Astrocyte (in vitro differentiated cells and primary cell): ENCODE data around the gene CCDC195. TPM values are rescaled to one million over a fixed set of nuclear protein-coding genes. Genes with fewer than 3 reads are reported as not detected.

Experiments
- DNase-seq: peaks from one replicate; pipeline ENCODE4 v3.0.0-alpha.2; 2010; ENCODE audit warnings: low read depth
- FAIRE-seq: peaks from 2 replicates; lab custom pipeline; 2011; peaks lifted over from hg19 to GRCh38; lab: Jason Lieb, UNC
- H2AFZ ChIP-seq: 2 replicates; pipeline ENCODE4 v1.6.0; 2012; ENCODE audit warnings: low read depth, low read length, inconsistent platforms
- H3K27ac ChIP-seq: 2 replicates; pipeline ENCODE4 v1.5.1; 2011; ENCODE audit warnings: low read depth, low read length, inconsistent platforms
- H3K27me3 ChIP-seq: 2 replicates; pipeline ENCODE4 v1.6.0; 2011; ENCODE audit warnings: low read length, inconsistent platforms; ENCODE audit not compliant: insufficient read depth
- H3K36me3 ChIP-seq: 2 replicates; pipeline ENCODE4 v1.5.1; 2011; ENCODE audit warnings: low read length, inconsistent platforms; ENCODE audit not compliant: insufficient read depth
- H3K4me1 ChIP-seq: 2 replicates; pipeline ENCODE4 v1.5.1; 2011; ENCODE audit warnings: low read length, inconsistent platforms; ENCODE audit not compliant: insufficient read depth
- H3K4me2 ChIP-seq: 2 replicates; pipeline ENCODE4 v1.6.0; 2012; ENCODE audit warnings: low read length, inconsistent platforms
- H3K4me3 ChIP-seq: 2 replicates; pipeline ENCODE4 v1.5.1; 2011; ENCODE audit warnings: low read depth, mild to moderate bottlenecking, low read length, inconsistent platforms; ENCODE audit not compliant: insufficient read depth
- H3K79me2 ChIP-seq: 2 replicates; pipeline ENCODE4 v1.6.0; 2012; ENCODE audit warnings: mild to moderate bottlenecking, low read length, inconsistent platforms; ENCODE audit not compliant: insufficient read depth
- H3K9ac ChIP-seq: 2 replicates; pipeline ENCODE4 v1.6.0; 2012; ENCODE audit warnings: mild to moderate bottlenecking, low read length, inconsistent platforms
- H3K9me3 ChIP-seq: 2 replicates; pipeline ENCODE4 v1.5.1; 2012; ENCODE audit warnings: low read depth, mild to moderate bottlenecking, low read length, inconsistent platforms; ENCODE audit not compliant: insufficient read depth
- H4K20me1 ChIP-seq: 2 replicates; pipeline ENCODE4 v1.6.0; 2012; ENCODE audit warnings: low read length, inconsistent platforms; ENCODE audit not compliant: insufficient read depth
- H3K27ac Mint-ChIP-seq: one replicate; pipeline ENCODE4 v1.8.0; 2021; ENCODE audit warnings: mild to moderate bottlenecking, mixed read lengths; ENCODE audit not compliant: unreplicated experiment
- H3K27me3 Mint-ChIP-seq: one replicate; pipeline ENCODE4 v1.8.0; 2021; ENCODE audit warnings: low read depth, mixed read lengths; ENCODE audit not compliant: unreplicated experiment
- H3K36me3 Mint-ChIP-seq: one replicate; pipeline ENCODE4 v1.8.0; 2021; ENCODE audit warnings: low read depth, mixed read lengths; ENCODE audit not compliant: unreplicated experiment
- H3K4me1 Mint-ChIP-seq: one replicate; pipeline ENCODE4 v1.8.0; 2021; ENCODE audit warnings: low read depth, mixed read lengths; ENCODE audit not compliant: unreplicated experiment
- H3K4me3 Mint-ChIP-seq: one replicate; pipeline ENCODE4 v1.8.0; 2021; ENCODE audit warnings: mild to moderate bottlenecking, moderate library complexity, mixed read lengths; ENCODE audit not compliant: unreplicated experiment
- H3K9me3 Mint-ChIP-seq: one replicate; pipeline ENCODE4 v1.8.0; 2021; ENCODE audit warnings: mild to moderate bottlenecking, mixed read lengths; ENCODE audit not compliant: unreplicated experiment
- CTCF ChIP-seq: IDR thresholded peaks from 2 replicates; pipeline ENCODE4 v1.5.1; 2011; ENCODE audit warnings: low read depth, mild to moderate bottlenecking, inconsistent platforms, low read length, moderate library complexity; ENCODE audit not compliant: insufficient read depth
- EZH2 ChIP-seq: IDR thresholded peaks from 2 replicates; pipeline ENCODE4 v1.6.1; 2012; ENCODE audit warnings: mild to moderate bottlenecking, low read length, inconsistent platforms; ENCODE audit not compliant: insufficient read depth
- total RNA-seq: library from RNA; stranded (reverse); gene quantifications from 2 replicates; pipeline ENCODE4 v1.2.1, GENCODE V29; 2021

Gene CCDC195
- total RNA-seq, 1 donor from 2014 or later, result not detected

- H3K36me3 ChIP-seq, result no peaks in the 10 kb centered on the region
- H3K27me3 ChIP-seq, result no peaks in the 10 kb centered on the region
- no peak for TF ChIP-seq CTCF
- TF ChIP-seq EZH2, result no peak
- no peak overlapping the region for H2AFZ ChIP-seq
- H3K27ac ChIP-seq, result no peak overlapping the region
- peaks cover 22% of the 10 kb centered on the region for H3K9me3 Mint-ChIP-seq
- H3K9me3 ChIP-seq, result peaks cover 4% of the 10 kb centered on the region
- no peak for DNase-seq
- no peaks in the 10 kb centered on the region for H3K4me1 ChIP-seq
- H3K4me3 Mint-ChIP-seq, result no peak overlapping the region
- no peak overlapping the region for H3K9ac ChIP-seq
- FAIRE-seq, result no peak
- H3K27ac Mint-ChIP-seq, result no peak overlapping the region
- H3K4me3 ChIP-seq, result no peak overlapping the region
- H3K36me3 Mint-ChIP-seq, result peaks cover 6% of the 10 kb centered on the region
- H3K4me2 ChIP-seq, result no peak overlapping the region
- no peaks in the 10 kb centered on the region for H3K27me3 Mint-ChIP-seq
- no peaks in the 10 kb centered on the region for H3K79me2 ChIP-seq
- H4K20me1 ChIP-seq, result no peaks in the 10 kb centered on the region
- no peaks in the 10 kb centered on the region for H3K4me1 Mint-ChIP-seq
Observed at GRCh38 chr2:224736227-224736626, 20.1 kb upstream of the CCDC195 start.

GRCh38 chr2:224734949-224735348 is 18.8 kb upstream of the CCDC195 start:
- Histone ChIP-seq H3K4me1 (no peaks in the 10 kb centered on the region), H3K4me3 (no peak overlapping the region), H4K20me1 (no peaks in the 10 kb centered on the region), H3K27ac (no peak overlapping the region), H3K9me3 (peaks cover 4% of the 10 kb centered on the region), H3K79me2 (no peaks in the 10 kb centered on the region), H3K4me2 (no peak overlapping the region), H3K36me3 (no peaks in the 10 kb centered on the region), H2AFZ (no peak overlapping the region), H3K9ac (no peak overlapping the region), H3K27me3 (no peaks in the 10 kb centered on the region)
- no peak for FAIRE-seq
- no peak overlapping the region for H3K27ac Mint-ChIP-seq
- peaks cover 22% of the 10 kb centered on the region for H3K9me3 Mint-ChIP-seq
- no peak overlapping the region for H3K4me3 Mint-ChIP-seq
- no peak for TF ChIP-seq EZH2
- no peak for TF ChIP-seq CTCF
- H3K27me3 Mint-ChIP-seq, result no peaks in the 10 kb centered on the region
- DNase-seq, result no peak
- peaks cover 6% of the 10 kb centered on the region for H3K36me3 Mint-ChIP-seq
- H3K4me1 Mint-ChIP-seq, result no peaks in the 10 kb centered on the region

GRCh38 chr2:224731665-224732064 is 15.5 kb upstream of the CCDC195 start:
- Histone ChIP-seq H3K4me3 (no peak overlapping the region), H3K36me3 (no peaks in the 10 kb centered on the region), H4K20me1 (no peaks in the 10 kb centered on the region), H3K4me2 (no peak overlapping the region), H3K27ac (no peak overlapping the region), H3K9ac (no peak overlapping the region), H3K27me3 (no peaks in the 10 kb centered on the region), H3K79me2 (no peaks in the 10 kb centered on the region), H2AFZ (no peak overlapping the region), H3K4me1 (no peaks in the 10 kb centered on the region), H3K9me3 (peaks cover 4% of the 10 kb centered on the region)
- Mint-ChIP-seq H3K36me3 (no peaks in the 10 kb centered on the region), H3K27me3 (no peaks in the 10 kb centered on the region), H3K4me1 (no peaks in the 10 kb centered on the region), H3K4me3 (no peak overlapping the region), H3K9me3 (peaks cover 20% of the 10 kb centered on the region), H3K27ac (no peak overlapping the region)
- TF ChIP-seq CTCF (no peak), EZH2 (no peak)
- no peak for DNase-seq
- no peak for FAIRE-seq
